ENCODE data around the gene VPS52.

DNA sequence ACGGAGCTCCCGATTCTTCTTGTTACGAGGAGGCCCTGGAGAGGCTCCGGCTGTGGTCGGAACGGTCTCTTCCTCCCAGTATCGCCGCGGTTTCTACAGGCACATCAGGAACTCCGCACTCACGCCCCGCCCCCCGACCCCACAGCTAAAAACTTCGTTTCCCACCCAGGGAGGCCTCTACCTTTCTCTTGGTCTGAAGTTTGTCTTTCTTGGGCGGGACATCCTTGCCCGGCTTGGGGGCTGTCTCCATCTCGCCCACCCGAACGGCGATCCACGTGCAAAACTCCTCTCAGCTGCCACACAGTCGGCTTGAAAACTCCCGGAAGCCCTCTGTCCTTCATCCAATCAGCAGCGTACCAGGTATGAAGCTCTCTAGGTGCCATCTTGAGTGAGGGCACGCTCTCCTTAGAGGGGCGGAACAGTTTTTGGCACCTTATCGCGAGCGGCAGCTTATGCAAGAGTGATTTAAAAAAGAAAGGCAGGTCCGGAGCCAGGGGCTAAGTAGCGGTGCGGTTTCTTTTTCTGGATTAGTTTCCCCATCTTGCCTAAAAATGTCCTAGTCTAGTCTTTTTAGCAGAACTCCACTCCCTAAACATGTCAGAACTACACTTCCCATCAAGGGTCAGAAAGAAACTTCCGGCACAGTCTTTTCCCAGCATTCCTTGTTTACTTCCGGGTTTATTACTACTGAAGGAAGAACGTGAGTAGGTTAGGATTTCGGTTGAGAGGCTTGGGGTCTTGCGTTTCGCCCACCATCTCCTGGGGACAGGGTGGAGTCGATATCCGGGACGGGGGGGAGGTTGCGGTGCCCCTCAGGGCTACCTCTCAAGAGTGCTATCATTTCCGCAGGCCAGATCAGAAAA is 17.5 kb upstream of the VPS52 start, which contains the start of the genes PFDN6 and WDR46:
- TF ChIP-seq POLR2AphosphoS5 (IDR thresholded peaks at IDR 0.05; ENCODE audit: control insufficient read depth, insufficient read depth, low read depth, low read length) (peak; percentile 77), ATF1 (CRISPR knock-in tag; IDR thresholded peaks at IDR 0.05) (no peak), ATF1 (tag; IDR thresholded peaks at IDR 0.05) (peak; percentile 87), FOXA1 (IDR thresholded peaks at IDR 0.05; ENCODE audit: borderline replicate concordance) (no peak), CHD1 (IDR thresholded peaks at IDR 0.05; ENCODE audit: low read length) (peak; percentile 18), CHD2 (IDR thresholded peaks at IDR 0.05; ENCODE audit: low read depth, low read length) (peak; percentile 88)
- TF ChIP-seq, protein P1, sequence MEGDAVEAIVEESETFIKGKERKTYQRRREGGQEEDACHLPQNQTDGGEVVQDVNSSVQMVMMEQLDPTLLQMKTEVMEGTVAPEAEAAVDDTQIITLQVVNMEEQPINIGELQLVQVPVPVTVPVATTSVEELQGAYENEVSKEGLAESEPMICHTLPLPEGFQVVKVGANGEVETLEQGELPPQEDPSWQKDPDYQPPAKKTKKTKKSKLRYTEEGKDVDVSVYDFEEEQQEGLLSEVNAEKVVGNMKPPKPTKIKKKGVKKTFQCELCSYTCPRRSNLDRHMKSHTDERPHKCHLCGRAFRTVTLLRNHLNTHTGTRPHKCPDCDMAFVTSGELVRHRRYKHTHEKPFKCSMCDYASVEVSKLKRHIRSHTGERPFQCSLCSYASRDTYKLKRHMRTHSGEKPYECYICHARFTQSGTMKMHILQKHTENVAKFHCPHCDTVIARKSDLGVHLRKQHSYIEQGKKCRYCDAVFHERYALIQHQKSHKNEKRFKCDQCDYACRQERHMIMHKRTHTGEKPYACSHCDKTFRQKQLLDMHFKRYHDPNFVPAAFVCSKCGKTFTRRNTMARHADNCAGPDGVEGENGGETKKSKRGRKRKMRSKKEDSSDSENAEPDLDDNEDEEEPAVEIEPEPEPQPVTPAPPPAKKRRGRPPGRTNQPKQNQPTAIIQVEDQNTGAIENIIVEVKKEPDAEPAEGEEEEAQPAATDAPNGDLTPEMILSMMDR (IDR thresholded peaks at IDR 0.05 in 2 of 3, conservative IDR thresholded peaks at IDR 0.05 in 1 of 3; ENCODE audit: insufficient read depth in 2 of 3, low read depth in 1 of 3, low read length in 3 of 3) = no peak
- TF ChIP-seq, protein P2, sequence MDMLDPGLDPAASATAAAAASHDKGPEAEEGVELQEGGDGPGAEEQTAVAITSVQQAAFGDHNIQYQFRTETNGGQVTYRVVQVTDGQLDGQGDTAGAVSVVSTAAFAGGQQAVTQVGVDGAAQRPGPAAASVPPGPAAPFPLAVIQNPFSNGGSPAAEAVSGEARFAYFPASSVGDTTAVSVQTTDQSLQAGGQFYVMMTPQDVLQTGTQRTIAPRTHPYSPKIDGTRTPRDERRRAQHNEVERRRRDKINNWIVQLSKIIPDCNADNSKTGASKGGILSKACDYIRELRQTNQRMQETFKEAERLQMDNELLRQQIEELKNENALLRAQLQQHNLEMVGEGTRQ (CRISPR knock-in tag; IDR thresholded peaks at IDR 0.05) = no peak
